Tibial nerve (tissue), 4 donors: Measurements from ENCODE around the gene NT5C2. TPM values are rescaled to one million over a fixed set of nuclear protein-coding genes. Genes with fewer than 3 reads are reported as not detected.

ENCODE experiments used
- DNase-seq, 2 donors: peaks; one replicate each; pipeline ENCODE4 v3.0.0-alpha.2; 2019; ENCODE audit warnings: low spot score in 2 of 2
- H3K27ac ChIP-seq, 4 donors: fragments of 200-600 bp; sonication (generic) in 3 of 4; one replicate each; pipeline ENCODE4 v1.5.1; 2017 to 2019; ENCODE audit warnings: mild to moderate bottlenecking in 1 of 4
- H3K27me3 ChIP-seq, 2 donors: fragments of 200-600 bp; sonication (generic) in 1 of 2; one replicate each; pipeline versions ENCODE4 v1.5.1 to v1.6.0; 2017 to 2019
- H3K36me3 ChIP-seq, 3 donors: fragments of 200-600 bp; sonication (generic); one replicate each; pipeline ENCODE4 v1.5.1; 2018 to 2019
- H3K4me1 ChIP-seq, 4 donors: fragments of 200-600 bp; sonication (generic) in 3 of 4; one replicate each; pipeline ENCODE4 v1.5.1; 2017 to 2019
- H3K4me3 ChIP-seq, 4 donors: fragments of 200-600 bp; sonication (generic) in 3 of 4; one replicate each; pipeline ENCODE4 v1.5.1; 2017 to 2019; ENCODE audit warnings: mild to moderate bottlenecking in 1 of 4, moderate library complexity in 1 of 4
- H3K9me3 ChIP-seq, 4 donors: fragments of 200-600 bp; sonication (generic) in 3 of 4; one replicate each; pipeline ENCODE4 v1.5.1; 2017 to 2019
- CTCF ChIP-seq, 5 experiments: fragments of 200-600 bp in 3 of 5; fragments of 450-650 bp in 2 of 5; sonication (generic) in 3 of 5; IDR thresholded peaks; one replicate each; pipeline ENCODE4 v1.5.1; 2016 to 2019; ENCODE audit warnings: antibody characterized with exemption in 5 of 5, mild to moderate bottlenecking in 3 of 5, moderate library complexity in 2 of 5
- EP300 ChIP-seq, 2 donors: sonication (generic); formaldehyde crosslinking; IDR thresholded peaks; one replicate each; pipeline ENCODE4 v1.6.1; 2017; ENCODE audit warnings: antibody characterized with exemption in 2 of 2, mild to moderate bottlenecking in 1 of 2
- POLR2A ChIP-seq, 2 donors: fragments of 450-650 bp; IDR thresholded peaks; one replicate each; pipeline ENCODE4 v1.6.1; 2017; ENCODE audit warnings: antibody characterized with exemption in 2 of 2, mild to moderate bottlenecking in 2 of 2, moderate library complexity in 2 of 2
- WGBS, 2 donors: methylation state at CpG; one replicate each; pipeline ENCODE4 v1.1.5; 2018; 5-methylcytosine and 5-hydroxymethylcytosine counted together
- total RNA-seq, 4 donors: library from RNA; depleted of rRNA; stranded (reverse); fragments of >200 nt; gene quantifications; one replicate each; pipeline ENCODE4 v1.1.0, GENCODE V29; 2016

NT5C2 gene
- total RNA-seq, 4 donors from 2014 or later: 52.2 to 82.8 (median 72.4) TPM

- 85 to 95% methylated on average over 3 to 4 of the region's 4 CpGs for WGBS, 2 donors
- no peak for TF ChIP-seq EP300 (IDR thresholded peaks at IDR 0.05)
- no peak for TF ChIP-seq CTCF (IDR thresholded peaks at IDR 0.05)
- no peak for TF ChIP-seq POLR2A (IDR thresholded peaks at IDR 0.05)
- Histone ChIP-seq H3K36me3 (peaks cover 0 to 93% (median 0%) of the 10 kb centered on the region in 3 donors), H3K4me3 (no peak overlapping the region), H3K27ac (no peak overlapping the region), H3K4me1 (no peaks in the 10 kb centered on the region), H3K27me3 (no peaks in the 10 kb centered on the region), H3K9me3 (no peaks in the 10 kb centered on the region)
- no peak for DNase-seq
These were observed 112.0 kb downstream of the NT5C2 start for GRCh38 chr10:103080891-103081581.

GRCh38 chr10:103079946-103080345, 113.1 kb downstream of the NT5C2 start:
- H3K27me3 ChIP-seq: no peaks in the 10 kb centered on the region
- TF ChIP-seq POLR2A (IDR thresholded peaks at IDR 0.05): no peak
- TF ChIP-seq EP300 (IDR thresholded peaks at IDR 0.05): no peak
- TF ChIP-seq CTCF (IDR thresholded peaks at IDR 0.05): no peak
- H3K4me1 ChIP-seq: no peaks in the 10 kb centered on the region
- 75 to 80% methylated on average over 10 to 11 of the region's 11 CpGs for WGBS, 2 donors
- no peak overlapping the region for H3K27ac ChIP-seq
- peaks cover 0 to 93% (median 0%) of the 10 kb centered on the region in 3 donors for H3K36me3 ChIP-seq
- no peaks in the 10 kb centered on the region for H3K9me3 ChIP-seq
- no peak overlapping the region for H3K4me3 ChIP-seq
- DNase-seq: no peak

GRCh38 chr10:103079100-103079499, 114.0 kb downstream of the NT5C2 start:
- Histone ChIP-seq H3K27ac (no peak overlapping the region), H3K4me1 (no peaks in the 10 kb centered on the region), H3K36me3 (peaks cover 0 to 89% (median 0%) of the 10 kb centered on the region in 3 donors), H3K9me3 (no peaks in the 10 kb centered on the region), H3K27me3 (no peaks in the 10 kb centered on the region), H3K4me3 (no peak overlapping the region)
- DNase-seq: no peak
- TF ChIP-seq POLR2A (IDR thresholded peaks at IDR 0.05) (no peak), CTCF (IDR thresholded peaks at IDR 0.05) (no peak), EP300 (IDR thresholded peaks at IDR 0.05) (no peak)
- 93 to 95% methylated on average over 5 to 7 of the region's 7 CpGs for WGBS, 2 donors

- DNase-seq: no peak
- Histone ChIP-seq H3K9me3 (no peaks in the 10 kb centered on the region), H3K27ac (no peak overlapping the region), H3K27me3 (no peaks in the 10 kb centered on the region), H3K4me1 (no peaks in the 10 kb centered on the region), H3K36me3 (peaks cover 0 to 85% (median 0%) of the 10 kb centered on the region in 3 donors), H3K4me3 (no peak overlapping the region)
- WGBS, 2 donors: 93 to 94% methylated on average over 14 of the region's 14 CpGs
- TF ChIP-seq EP300 (IDR thresholded peaks at IDR 0.05): no peak
- TF ChIP-seq CTCF (IDR thresholded peaks at IDR 0.05): no peak
- no peak for TF ChIP-seq POLR2A (IDR thresholded peaks at IDR 0.05)
These were observed 114.4 kb downstream of the NT5C2 start for GRCh38 chr10:103078676-103079075.

- no peaks in the 10 kb centered on the region for H3K9me3 ChIP-seq
- no peak for TF ChIP-seq CTCF (IDR thresholded peaks at IDR 0.05)
- no peak for TF ChIP-seq EP300 (IDR thresholded peaks at IDR 0.05)
- no peak overlapping the region for H3K27ac ChIP-seq
- 82% methylated on average over 3 of the region's 3 CpGs for WGBS, 2 donors
- no peak for DNase-seq
- H3K27me3 ChIP-seq: no peaks in the 10 kb centered on the region
- H3K4me3 ChIP-seq: no peak overlapping the region
- H3K4me1 ChIP-seq: no peaks in the 10 kb centered on the region
- peaks cover 0 to 82% (median 0%) of the 10 kb centered on the region in 3 donors for H3K36me3 ChIP-seq
These were observed 114.8 kb downstream of the NT5C2 start for GRCh38 chr10:103078309-103078615.
